ENCODE measurements around the gene SNX22. TPM values are rescaled to one million over a fixed set of nuclear protein-coding genes. Genes with fewer than 3 reads are reported as not detected.

SNX22 gene
- total RNA-seq, 8 experiments from 2014 or later: 1.7 to 6.0 (median 3.4) TPM

DNA sequence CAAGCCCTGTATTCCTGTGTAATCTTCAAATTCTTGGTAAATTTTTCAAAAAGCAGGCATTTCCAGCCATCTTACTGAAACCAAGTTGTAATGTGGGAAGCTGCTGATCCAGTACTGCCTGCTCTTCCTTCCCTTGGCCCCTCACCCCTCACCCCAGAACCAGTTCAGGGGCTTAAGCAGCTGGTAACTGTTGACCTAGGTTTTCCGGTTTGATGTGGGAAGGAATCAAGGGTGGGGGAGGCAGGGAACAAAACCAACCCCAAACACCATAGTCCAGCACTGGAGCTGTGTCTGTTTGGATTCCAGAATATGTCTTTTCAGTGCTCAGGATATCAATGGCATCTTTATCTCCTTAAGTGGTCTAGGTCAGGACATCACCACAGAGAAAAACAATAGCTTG is 29.1 kb upstream of the SNX22 start:
- Histone ChIP-seq H3K27ac (no peak overlapping the region), H3K4me3 (no peak overlapping the region), H3K4me1 (replicated peaks in 1 of 2) (no peaks in the 10 kb centered on the region)
- in situ Hi-C loops (cut with MboI; ENCODE audit: low pct_unique_long_range_greater_than_20kb in 2 of 9, low sequenced_read_pairs in 9 of 9, unreplicated experiment in 9 of 9): no loop called here
- 60 to 100% (median 100%) methylated on average over 1 of the region's 1 CpG; no CpG with 5 or more reads in 5 of the 10 experiments for WGBS, 10 experiments
- ATAC-seq (replicated peaks in 6 of 8): no peak

DNA sequence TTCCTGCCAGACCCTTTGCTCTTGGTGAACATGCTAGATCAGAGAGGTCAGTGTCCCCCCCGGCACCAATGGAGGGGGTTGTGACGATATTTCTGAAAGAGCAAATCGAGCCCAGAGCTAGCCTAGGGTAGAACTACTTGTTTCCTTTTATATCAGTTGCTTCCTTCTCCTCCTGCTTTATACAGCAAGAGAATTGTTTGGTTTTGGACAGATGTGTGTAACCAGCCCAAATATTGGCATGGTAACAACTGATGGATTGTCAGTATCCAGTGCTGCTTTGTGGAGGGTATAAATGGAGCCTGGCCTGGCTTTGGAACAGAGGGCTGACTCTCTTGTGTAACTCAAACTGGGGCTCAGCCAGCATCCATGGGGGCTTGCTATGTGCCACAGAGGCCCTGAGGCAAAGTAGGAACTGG is 28.6 kb upstream of the SNX22 start:
- in situ Hi-C loops (cut with MboI; ENCODE audit: low pct_unique_long_range_greater_than_20kb in 2 of 9, low sequenced_read_pairs in 9 of 9, unreplicated experiment in 9 of 9): no loop called here
- Histone ChIP-seq H3K27ac (no peak overlapping the region), H3K4me1 (replicated peaks in 1 of 2) (no peaks in the 10 kb centered on the region), H3K4me3 (no peak overlapping the region)
- ATAC-seq (replicated peaks in 6 of 8): peak in 1 of 8 experiments; percentile 39
- 87 to 100% (median 93%) methylated on average over 1 to 3 of the region's 3 CpGs; no CpG with 5 or more reads in 4 of the 10 experiments for WGBS, 10 experiments

DNA sequence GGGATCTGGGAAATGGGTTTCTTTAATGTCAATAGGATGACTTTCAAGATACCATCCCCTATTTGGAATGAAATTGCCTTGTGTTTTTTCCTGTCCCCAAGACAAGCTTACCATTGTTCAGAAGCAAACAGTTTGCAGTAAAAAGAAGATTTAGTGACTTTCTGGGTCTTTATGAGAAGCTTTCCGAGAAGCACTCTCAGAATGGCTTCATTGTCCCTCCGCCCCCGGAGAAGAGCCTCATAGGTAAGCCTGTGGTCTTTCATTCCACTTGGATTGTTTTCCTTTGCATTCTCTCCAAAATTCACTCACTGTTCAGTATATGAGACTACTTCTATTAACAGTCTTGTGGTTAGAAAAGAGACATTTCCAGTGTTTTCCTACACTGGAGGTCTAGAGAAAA is 25.6 kb upstream of the SNX22 start:
- Histone ChIP-seq H3K4me1 (replicated peaks in 1 of 2) (no peaks in the 10 kb centered on the region), H3K4me3 (no peak overlapping the region), H3K27ac (no peak overlapping the region)
- no peak for ATAC-seq (replicated peaks in 6 of 8)
- WGBS, 10 experiments: 57 to 100% (median 80%) methylated on average over 1 to 3 of the region's 3 CpGs; no CpG with 5 or more reads in 1 of the 10 experiments
- in situ Hi-C loops (cut with MboI; ENCODE audit: low pct_unique_long_range_greater_than_20kb in 2 of 9, low sequenced_read_pairs in 9 of 9, unreplicated experiment in 9 of 9): no loop called here

DNA sequence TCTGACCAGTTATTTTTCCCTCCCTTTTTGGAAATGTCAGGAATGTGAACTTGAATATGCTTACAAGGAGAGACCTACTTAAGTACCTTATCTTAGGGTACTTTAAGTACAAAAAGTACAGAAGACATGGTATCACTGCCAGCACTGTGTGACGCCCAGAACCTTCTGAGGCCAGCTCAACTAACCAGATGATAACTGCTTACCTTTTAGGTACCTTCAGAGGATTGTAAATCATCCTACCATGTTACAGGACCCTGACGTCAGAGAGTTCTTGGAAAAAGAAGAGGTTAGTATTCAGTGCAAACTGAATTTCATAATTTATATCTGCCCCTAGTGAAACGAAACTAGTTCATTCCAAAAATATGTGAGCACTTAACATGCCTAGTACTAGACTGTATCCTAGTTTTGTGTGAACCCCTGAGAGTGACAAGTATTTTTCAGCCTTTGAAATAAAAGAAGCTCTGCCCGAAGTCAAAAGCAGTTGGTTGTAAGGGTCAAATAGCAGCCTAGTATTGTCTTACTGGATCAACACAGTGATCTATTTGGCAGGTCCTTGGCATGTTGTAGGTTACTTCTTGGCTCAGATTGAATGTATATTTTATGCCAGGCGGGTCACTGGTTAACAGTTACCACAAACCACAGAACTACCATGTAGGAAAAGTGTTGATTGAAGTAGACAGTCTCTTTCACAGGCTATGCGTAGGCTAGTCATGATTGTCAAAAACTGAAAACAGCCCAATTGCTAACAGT is 23.8 kb upstream of the SNX22 start:
- Histone ChIP-seq H3K4me1 (replicated peaks in 1 of 2) (no peaks in the 10 kb centered on the region), H3K4me3 (no peak overlapping the region), H3K27ac (no peak overlapping the region)
- 38 to 100% (median 89%) methylated on average over 1 to 6 of the region's 6 CpGs for WGBS, 10 experiments
- in situ Hi-C loops (cut with MboI; ENCODE audit: low pct_unique_long_range_greater_than_20kb in 2 of 9, low sequenced_read_pairs in 9 of 9, unreplicated experiment in 9 of 9): no loop called here
- no peak for ATAC-seq (replicated peaks in 6 of 8)

DNA sequence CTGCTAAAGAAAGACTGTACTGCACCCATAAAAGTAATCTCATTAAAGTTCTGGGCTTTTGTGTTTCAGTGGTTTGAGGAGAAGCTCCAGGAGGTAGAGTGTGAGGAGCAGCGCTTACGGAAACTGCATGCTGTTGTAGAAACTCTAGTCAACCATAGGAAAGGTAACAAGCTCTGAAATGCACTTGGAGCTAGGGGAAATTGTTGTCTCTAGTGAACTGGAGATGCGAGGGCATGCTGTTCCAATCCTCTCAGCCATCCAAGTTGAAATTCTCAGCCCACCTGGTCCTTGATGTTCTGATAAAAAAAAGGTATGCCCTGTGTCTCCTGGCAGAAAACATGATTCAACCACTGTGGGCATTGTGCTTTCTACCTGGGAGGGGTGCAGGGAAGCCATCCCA is 21.4 kb upstream of the SNX22 start:
- ATAC-seq (replicated peaks in 6 of 8): no peak
- Histone ChIP-seq H3K4me1 (replicated peaks in 1 of 2) (no peaks in the 10 kb centered on the region), H3K4me3 (no peak overlapping the region), H3K27ac (no peak overlapping the region)
- WGBS, 10 experiments: 95 to 100% (median 100%) methylated on average over 1 to 3 of the region's 3 CpGs; no CpG with 5 or more reads in 3 of the 10 experiments
- in situ Hi-C loops (cut with MboI; ENCODE audit: low pct_unique_long_range_greater_than_20kb in 2 of 9, low sequenced_read_pairs in 9 of 9, unreplicated experiment in 9 of 9): no loop called here

DNA sequence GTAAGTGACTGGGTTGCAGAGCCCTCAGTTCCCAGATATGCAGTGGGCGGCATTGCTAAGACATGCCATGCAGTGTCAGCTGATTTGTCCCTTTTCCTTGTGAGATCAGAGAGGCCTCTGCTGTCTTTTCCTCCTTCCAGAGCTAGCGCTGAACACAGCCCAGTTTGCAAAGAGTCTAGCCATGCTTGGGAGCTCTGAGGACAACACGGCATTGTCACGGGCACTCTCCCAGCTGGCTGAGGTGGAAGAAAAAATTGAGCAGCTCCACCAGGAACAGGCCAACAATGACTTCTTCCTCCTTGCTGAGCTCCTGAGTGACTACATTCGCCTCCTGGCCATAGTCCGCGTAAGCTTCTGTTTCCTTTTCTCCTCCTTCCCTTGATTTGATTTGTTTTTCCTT is 20.0 kb upstream of the SNX22 start:
- ATAC-seq (replicated peaks in 6 of 8): no peak
- H3K4me3 ChIP-seq: no peak overlapping the region
- WGBS, 10 experiments: 81 to 100% (median 98%) methylated on average over 1 to 7 of the region's 7 CpGs; no CpG with 5 or more reads in 2 of the 10 experiments
- H3K4me1 ChIP-seq (replicated peaks in 1 of 2): no peaks in the 10 kb centered on the region
- in situ Hi-C loops (cut with MboI; ENCODE audit: low pct_unique_long_range_greater_than_20kb in 2 of 9, low sequenced_read_pairs in 9 of 9, unreplicated experiment in 9 of 9): no loop called here
- H3K27ac ChIP-seq: no peak overlapping the region

DNA sequence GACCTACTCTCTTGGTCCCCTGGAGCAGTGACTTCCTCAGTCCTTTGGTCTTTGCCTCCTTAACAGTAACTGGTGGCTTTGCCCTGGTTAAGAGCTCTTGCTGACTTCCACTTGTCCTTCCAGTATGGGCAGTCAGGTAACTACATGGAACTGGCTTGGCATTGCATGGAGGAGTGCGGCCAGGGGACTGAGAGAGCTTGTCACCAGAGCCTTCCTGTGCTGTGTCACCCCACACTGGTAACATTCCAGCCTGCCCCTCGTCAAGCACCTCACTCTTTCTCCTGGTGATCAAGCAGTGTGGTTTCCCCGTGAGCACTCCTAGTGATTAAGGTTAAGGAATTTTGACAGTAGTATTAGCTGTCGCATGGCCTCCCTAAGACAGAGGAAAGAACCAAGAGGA is 19.3 kb upstream of the SNX22 start:
- H3K4me1 ChIP-seq (replicated peaks in 1 of 2): no peaks in the 10 kb centered on the region
- no peak overlapping the region for H3K4me3 ChIP-seq
- 90 to 100% (median 100%) methylated on average over 1 to 4 of the region's 4 CpGs; no CpG with 5 or more reads in 5 of the 10 experiments for WGBS, 10 experiments
- no peak for ATAC-seq (replicated peaks in 6 of 8)
- H3K27ac ChIP-seq: no peak overlapping the region
- in situ Hi-C loops (cut with MboI; ENCODE audit: low pct_unique_long_range_greater_than_20kb in 2 of 9, low sequenced_read_pairs in 9 of 9, unreplicated experiment in 9 of 9): no loop called here

DNA sequence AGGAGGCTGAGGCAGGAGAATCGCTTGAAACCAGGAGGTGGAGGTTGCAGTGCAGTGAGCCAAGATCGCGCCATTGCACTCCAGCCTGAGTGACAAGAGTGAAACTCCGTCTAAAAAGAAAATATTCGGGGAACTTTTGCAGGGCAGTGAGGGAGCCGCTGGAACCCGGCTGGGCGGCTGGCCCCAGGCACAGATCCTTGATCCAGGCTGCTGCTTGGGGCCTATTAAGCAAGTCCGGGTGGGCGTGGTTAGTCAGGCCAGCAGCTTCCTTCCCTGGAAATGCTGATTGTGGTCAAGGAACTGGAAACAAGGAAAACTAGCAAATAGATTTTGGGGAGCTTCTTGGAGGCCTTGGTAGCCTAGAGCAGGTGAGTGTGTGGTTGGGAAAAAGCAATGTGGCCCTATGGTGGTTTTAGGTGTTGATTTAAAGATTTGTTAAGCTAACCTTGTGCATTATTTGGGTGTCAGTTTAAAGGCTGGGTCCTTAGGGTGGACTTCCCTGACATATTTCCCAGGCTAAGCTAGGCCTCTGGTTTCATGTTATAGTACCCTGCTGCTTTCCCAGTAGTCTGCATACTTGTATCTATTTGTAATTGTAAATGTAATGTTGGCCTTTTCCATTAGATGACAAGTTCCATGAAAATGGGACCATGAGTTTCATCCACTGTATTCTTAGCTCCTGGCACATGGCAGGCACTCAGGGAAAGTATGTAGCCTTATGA is 17.7 kb upstream of the SNX22 start:
- WGBS, 10 experiments: 60 to 100% (median 84%) methylated on average over 1 to 10 of the region's 10 CpGs; no CpG with 5 or more reads in 4 of the 10 experiments
- H3K27ac ChIP-seq: no peak overlapping the region

DNA sequence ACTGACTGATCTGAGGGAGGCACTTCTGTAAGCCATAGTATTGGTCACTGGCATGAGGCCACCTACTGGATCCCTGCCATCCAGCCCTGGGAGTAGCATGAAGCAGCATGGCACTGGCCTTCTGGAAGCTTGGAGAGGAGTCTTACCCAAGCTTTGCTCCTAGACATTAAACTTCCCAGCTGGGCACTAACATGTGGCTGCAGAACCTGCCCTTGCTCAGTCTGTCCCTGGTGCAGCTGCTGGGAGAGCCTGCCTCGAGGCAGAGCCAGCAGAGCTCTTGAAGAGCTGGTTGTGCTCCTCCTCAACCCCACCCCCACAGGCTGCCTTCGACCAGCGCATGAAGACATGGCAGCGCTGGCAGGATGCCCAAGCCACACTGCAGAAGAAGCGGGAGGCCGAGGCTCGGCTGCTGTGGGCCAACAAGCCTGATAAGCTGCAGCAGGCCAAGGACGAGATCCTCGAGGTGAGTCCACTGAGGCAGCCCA is 17.1 kb upstream of the SNX22 start:
- Histone ChIP-seq H3K4me1 (replicated peaks in 1 of 2) (no peaks in the 10 kb centered on the region), H3K4me3 (no peak overlapping the region), H3K27ac (no peak overlapping the region)
- 88 to 100% (median 95%) methylated on average over 2 to 7 of the region's 9 CpGs; no CpG with 5 or more reads in 6 of the 10 experiments for WGBS, 10 experiments
- in situ Hi-C loops (cut with MboI; ENCODE audit: low pct_unique_long_range_greater_than_20kb in 2 of 9, low sequenced_read_pairs in 9 of 9, unreplicated experiment in 9 of 9): no loop called here
- ATAC-seq (replicated peaks in 6 of 8): peak in 2 of 8 experiments; percentile 12 to 18

More for the DNA sequence above, 17.7 kb upstream of the SNX22 start:
- no peak overlapping the region for H3K4me3 ChIP-seq
- H3K4me1 ChIP-seq (replicated peaks in 1 of 2): no peaks in the 10 kb centered on the region
- peak in 3 of 8 experiments; percentile 76 to 92 (median 89) for ATAC-seq (replicated peaks in 6 of 8)
- in situ Hi-C loops (cut with MboI; ENCODE audit: low pct_unique_long_range_greater_than_20kb in 2 of 9, low sequenced_read_pairs in 9 of 9, unreplicated experiment in 9 of 9): no loop called here

DNA sequence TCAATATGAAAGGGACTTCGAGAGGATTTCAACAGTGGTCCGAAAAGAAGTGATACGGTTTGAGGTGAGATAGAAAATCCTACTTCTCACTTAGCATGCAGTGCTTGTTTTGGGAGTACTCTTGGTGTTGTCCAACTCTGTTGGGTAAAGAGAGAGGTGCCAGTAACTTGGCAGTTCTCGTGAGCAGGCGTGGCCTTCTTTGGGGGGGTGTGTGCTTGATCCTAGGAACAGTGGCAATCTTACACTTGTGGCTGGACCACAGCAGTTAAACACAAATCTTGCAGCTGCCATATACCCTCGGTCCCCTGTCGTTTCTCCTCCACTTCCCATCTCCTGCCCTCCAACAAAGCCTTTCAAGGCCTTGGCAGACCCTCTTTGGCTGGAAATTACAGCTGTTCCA is 15.2 kb upstream of the SNX22 start:
- H3K27ac ChIP-seq: no peak overlapping the region
- ATAC-seq (replicated peaks in 6 of 8): no peak
- H3K4me3 ChIP-seq: no peak overlapping the region
- in situ Hi-C loops (cut with MboI; ENCODE audit: low pct_unique_long_range_greater_than_20kb in 2 of 9, low sequenced_read_pairs in 9 of 9, unreplicated experiment in 9 of 9): no loop called here
- 80 to 100% (median 94%) methylated on average over 1 to 7 of the region's 7 CpGs; no CpG with 5 or more reads in 2 of the 10 experiments for WGBS, 10 experiments
- no peaks in the 10 kb centered on the region for H3K4me1 ChIP-seq (replicated peaks in 1 of 2)

DNA sequence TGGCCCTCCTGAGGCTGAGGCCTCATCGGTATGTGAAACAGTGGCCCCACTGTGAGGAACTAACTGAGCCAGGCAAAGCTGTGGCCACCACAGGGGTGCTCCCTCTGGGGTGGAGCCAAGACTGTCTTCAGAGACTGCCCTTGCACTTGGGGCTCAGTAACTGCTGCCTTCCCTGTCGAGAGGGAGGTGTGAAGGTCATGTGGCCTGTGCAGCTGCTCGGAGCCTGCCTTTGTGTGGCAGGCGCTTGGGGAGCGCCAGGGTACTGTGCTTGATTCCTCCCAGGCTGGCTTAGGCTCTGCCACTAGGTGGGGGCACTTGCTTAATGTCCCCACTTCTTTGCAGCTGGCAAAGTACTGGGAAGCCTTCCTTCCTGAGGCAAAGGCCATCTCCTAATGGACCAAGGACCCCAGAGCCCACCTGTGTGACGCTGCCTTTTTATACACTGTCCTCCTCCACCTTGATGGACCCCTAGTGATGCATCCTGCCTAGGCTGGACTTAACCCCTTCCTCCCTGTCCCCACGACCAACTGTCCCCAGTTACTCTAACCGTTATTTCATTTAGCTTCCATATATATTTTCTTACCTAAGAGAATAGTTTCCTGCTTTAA is 14.2 kb upstream of the SNX22 start:
- Histone ChIP-seq H3K27ac (no peak overlapping the region), H3K4me1 (replicated peaks in 1 of 2) (no peaks in the 10 kb centered on the region), H3K4me3 (no peak overlapping the region)
- in situ Hi-C loops (cut with MboI; ENCODE audit: low pct_unique_long_range_greater_than_20kb in 2 of 9, low sequenced_read_pairs in 9 of 9, unreplicated experiment in 9 of 9): no loop called here
- ATAC-seq (replicated peaks in 6 of 8): peak in 5 of 8 experiments; percentile 33 to 51 (median 43)
- WGBS, 10 experiments: 58 to 100% (median 86%) methylated on average over 1 to 5 of the region's 8 CpGs; no CpG with 5 or more reads in 3 of the 10 experiments

DNA sequence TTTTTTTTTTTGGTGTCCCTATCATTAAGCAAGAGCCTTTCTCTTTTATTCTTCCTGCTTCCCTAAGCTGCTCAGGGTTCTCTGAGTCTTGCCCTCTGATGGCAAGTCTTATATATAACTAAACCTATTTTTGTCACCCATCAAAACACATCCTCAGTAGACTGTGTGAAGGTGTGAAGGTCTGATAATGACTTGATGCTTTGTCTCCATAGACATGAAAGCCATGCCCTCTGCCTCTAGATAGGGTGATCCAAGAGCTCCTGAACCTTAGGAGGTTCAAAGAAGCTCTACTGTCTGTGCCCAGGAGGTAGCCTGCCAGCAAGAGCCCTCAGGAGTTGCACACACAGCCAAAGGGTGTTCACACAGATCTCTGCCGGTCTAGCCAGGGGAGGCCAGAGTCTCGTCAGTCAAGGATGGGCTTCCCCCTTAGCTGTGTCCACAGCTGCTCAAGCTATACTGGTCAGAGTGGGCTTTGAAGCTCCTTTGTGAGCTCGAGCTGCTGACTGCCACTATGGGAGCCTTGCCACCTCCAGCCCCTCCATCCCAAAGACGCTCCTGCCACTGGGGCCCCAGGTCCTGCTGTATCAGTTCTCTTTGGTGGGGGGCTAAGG is 13.1 kb upstream of the SNX22 start:
- ATAC-seq (replicated peaks in 6 of 8): no peak
- 92 to 100% methylated on average over 2 of the region's 4 CpGs; no CpG with 5 or more reads in 8 of the 10 experiments for WGBS, 10 experiments
- Histone ChIP-seq H3K27ac (no peak overlapping the region), H3K4me3 (no peak overlapping the region), H3K4me1 (replicated peaks in 1 of 2) (no peaks in the 10 kb centered on the region)
- in situ Hi-C loops (cut with MboI; ENCODE audit: low pct_unique_long_range_greater_than_20kb in 2 of 9, low sequenced_read_pairs in 9 of 9, unreplicated experiment in 9 of 9): no loop called here
